ENCODE results near the gene SRBD1.

SRBD1 gene

DNA sequence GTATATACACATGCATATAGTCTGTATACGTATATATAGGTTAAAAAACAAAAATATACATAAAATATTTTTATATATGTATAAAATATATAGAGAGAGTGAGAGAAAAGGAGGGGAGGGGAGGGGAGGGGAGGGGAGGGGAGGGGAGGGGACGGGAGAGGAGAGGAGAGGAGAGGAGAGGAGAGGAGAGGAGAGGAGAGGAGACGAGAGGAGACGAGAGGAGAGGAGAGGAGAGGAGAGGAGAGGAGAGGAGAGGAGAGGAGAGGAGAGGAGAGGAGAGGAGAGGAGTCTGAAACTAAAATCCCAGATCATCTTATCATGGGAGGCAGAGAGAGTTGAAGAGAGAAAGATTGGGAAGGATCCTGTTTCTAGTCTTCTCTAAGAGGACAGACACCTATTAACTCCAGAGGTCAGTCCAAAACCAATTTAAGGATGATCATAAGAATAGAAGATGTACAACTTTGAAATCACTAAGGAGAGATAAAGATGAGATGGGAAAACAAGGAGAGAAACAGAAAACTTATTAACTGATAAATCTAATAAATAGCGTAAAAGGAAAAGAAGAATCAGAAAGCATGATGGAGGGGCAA lies 195.4 kb downstream of the SRBD1 start:
- H3K27ac ChIP-seq: no peak overlapping the region
- TF ChIP-seq, protein P1, sequence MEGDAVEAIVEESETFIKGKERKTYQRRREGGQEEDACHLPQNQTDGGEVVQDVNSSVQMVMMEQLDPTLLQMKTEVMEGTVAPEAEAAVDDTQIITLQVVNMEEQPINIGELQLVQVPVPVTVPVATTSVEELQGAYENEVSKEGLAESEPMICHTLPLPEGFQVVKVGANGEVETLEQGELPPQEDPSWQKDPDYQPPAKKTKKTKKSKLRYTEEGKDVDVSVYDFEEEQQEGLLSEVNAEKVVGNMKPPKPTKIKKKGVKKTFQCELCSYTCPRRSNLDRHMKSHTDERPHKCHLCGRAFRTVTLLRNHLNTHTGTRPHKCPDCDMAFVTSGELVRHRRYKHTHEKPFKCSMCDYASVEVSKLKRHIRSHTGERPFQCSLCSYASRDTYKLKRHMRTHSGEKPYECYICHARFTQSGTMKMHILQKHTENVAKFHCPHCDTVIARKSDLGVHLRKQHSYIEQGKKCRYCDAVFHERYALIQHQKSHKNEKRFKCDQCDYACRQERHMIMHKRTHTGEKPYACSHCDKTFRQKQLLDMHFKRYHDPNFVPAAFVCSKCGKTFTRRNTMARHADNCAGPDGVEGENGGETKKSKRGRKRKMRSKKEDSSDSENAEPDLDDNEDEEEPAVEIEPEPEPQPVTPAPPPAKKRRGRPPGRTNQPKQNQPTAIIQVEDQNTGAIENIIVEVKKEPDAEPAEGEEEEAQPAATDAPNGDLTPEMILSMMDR (IDR thresholded peaks at IDR 0.05): no peak
- no peak for TF ChIP-seq ZFX (IDR thresholded peaks at IDR 0.05; ENCODE audit: borderline replicate concordance)

DNA sequence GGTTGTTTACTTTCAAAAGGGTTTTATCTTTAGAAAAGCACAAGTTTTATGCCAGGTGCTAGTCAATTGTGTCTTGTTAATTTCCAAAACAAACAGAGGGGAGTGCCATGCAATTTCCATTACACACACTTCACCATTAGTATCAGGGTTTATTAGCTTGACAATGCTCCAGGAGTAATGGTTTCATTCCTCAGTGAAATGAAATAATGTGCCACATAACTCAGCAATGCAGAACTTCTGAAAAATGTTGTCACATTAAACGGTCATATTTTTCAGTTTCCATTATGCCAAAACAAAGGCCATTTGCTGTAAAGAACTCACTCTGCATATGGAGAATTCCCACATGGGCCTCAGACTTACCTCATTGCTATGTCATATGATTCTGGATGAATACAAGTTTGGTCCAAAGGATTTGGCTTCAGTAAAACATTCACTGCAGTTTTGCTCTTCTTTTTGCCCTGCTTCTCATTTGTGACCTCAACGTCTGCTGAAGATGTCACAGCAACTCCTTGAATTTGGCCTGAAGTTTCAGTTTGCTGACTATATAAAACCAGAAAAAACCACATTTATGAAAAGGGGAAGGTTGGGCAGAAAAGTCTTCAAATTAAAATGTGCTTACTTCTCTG lies 198.2 kb downstream of the SRBD1 start:
- TF ChIP-seq, protein P1 (IDR thresholded peaks at IDR 0.05): no peak
- TF ChIP-seq ZFX (IDR thresholded peaks at IDR 0.05; ENCODE audit: borderline replicate concordance): no peak
- H3K27ac ChIP-seq: no peak overlapping the region

DNA sequence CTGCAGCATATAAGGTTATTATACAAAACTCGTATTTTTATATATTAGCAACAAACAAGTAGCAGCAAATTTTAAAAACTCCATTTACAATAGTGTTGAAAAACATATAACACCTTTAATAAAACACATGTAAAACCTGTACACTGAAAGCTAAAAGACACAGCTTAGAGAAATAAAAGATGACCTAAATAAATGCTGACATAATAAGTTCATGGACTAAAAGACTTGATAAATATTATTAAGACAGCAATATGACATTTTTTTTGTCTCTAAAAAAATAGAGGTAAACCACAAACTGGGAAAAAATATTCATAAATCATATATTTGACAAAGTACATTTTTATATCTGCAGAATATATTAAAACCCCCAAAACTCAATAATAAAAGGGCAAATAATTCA lies 201.4 kb downstream of the SRBD1 start:
- no peak overlapping the region for H3K27ac ChIP-seq
- TF ChIP-seq, protein P1 (IDR thresholded peaks at IDR 0.05): no peak
- no peak for TF ChIP-seq ZFX (IDR thresholded peaks at IDR 0.05; ENCODE audit: borderline replicate concordance)

DNA sequence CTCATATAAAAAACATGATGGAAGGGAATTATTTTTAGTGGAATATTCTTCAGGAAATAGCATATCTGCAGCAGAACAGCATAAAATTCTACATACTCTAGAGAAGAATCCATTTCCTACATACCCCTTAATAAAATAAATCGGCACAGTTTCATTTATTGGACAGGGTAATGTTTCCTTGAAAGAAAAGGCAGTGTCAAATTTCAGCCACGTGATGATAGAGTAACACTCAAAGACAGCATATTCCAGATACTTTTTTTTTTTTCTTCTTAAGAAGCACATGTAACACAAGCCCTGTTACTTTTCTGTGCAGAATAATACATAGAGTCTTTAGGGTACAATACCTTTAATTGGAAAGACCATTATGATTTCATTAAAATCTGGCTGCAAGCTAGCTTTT lies 204.4 kb downstream of the SRBD1 start:
- no peak for TF ChIP-seq ZFX (IDR thresholded peaks at IDR 0.05; ENCODE audit: borderline replicate concordance)
- TF ChIP-seq, protein P1 (IDR thresholded peaks at IDR 0.05): no peak
- H3K27ac ChIP-seq: no peak overlapping the region

DNA sequence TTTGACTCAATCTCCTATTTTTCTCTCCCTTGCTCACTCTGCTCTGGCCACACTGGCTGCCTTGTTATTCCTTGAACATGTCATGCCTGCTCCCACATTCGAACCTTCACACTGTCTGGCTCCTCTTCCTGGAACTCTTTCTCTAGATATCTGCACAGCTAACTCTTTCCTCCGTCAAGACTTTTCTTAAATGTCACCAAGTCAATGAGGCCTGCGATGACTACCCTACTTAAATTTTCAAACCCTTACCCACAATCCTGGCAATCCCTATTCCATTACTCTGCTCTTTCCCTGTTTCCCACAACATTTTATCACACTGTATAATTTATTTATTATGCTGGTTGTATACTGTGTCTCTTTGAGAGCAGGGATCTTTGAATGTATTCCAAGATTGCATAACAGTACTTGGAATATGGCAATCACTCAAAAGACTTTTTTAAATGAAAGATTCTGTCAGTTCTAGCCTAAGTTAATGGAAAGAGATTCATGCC lies 206.2 kb downstream of the SRBD1 start:
- H3K27ac ChIP-seq: no peak overlapping the region
- TF ChIP-seq ZFX (IDR thresholded peaks at IDR 0.05; ENCODE audit: borderline replicate concordance): no peak
- TF ChIP-seq, protein P1 (IDR thresholded peaks at IDR 0.05): no peak

DNA sequence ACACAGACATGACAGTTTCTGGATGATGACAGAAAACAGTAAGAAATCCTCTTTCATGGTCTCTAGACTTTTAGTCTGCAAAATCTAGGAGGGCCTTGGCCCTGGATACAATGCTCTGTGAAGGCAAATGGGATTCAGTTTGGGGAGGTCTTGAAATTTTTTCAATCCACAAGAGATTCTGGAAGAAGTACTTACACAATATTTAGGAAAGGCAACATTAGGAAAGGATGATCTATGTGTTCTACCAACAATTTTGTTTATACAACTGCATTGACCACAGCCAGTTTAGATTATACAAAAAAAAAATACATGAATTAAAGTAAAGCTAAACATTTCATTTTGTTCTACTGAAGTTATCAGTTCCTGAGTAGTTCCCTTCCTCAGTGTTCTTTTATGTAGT lies 208.0 kb downstream of the SRBD1 start:
- TF ChIP-seq, protein P1 (IDR thresholded peaks at IDR 0.05): no peak
- TF ChIP-seq ZFX (IDR thresholded peaks at IDR 0.05; ENCODE audit: borderline replicate concordance): no peak
- no peak overlapping the region for H3K27ac ChIP-seq

DNA sequence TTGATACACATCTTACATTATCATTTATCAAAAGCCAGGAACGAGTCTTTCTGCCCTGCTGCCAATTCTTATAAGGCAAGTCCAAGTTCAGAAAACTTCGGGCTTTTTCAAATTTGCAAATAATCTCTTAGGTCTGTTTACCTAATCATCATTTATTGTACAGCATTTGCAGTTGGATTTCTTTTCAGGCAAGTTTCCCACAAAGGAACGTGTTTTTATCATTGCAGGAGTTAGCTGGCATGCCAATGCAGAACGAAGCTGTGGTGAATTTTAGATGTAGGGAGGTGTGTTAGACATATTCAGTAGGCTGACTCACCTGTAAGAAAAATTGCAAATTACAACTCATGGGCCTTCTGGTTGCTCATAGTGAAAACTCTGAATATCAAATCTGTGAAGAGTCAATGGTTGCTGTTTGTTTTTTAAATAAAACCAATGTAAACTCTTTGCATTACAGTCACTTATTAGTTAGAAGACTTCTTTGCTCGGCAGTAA lies 209.6 kb downstream of the SRBD1 start:
- no peak for TF ChIP-seq ZFX (IDR thresholded peaks at IDR 0.05; ENCODE audit: borderline replicate concordance)
- TF ChIP-seq, protein P1 (IDR thresholded peaks at IDR 0.05): no peak
- H3K27ac ChIP-seq: no peak overlapping the region

Data from 22Rv1 (cell line).